Measurements from ENCODE around the gene DPH1. TPM values are rescaled to one million over a fixed set of nuclear protein-coding genes. Genes with fewer than 3 reads are reported as not detected.

DPH1 gene
- total RNA-seq, 4 donors from 2014 or later: 29.9 to 35.6 (median 34.0) TPM

DNA sequence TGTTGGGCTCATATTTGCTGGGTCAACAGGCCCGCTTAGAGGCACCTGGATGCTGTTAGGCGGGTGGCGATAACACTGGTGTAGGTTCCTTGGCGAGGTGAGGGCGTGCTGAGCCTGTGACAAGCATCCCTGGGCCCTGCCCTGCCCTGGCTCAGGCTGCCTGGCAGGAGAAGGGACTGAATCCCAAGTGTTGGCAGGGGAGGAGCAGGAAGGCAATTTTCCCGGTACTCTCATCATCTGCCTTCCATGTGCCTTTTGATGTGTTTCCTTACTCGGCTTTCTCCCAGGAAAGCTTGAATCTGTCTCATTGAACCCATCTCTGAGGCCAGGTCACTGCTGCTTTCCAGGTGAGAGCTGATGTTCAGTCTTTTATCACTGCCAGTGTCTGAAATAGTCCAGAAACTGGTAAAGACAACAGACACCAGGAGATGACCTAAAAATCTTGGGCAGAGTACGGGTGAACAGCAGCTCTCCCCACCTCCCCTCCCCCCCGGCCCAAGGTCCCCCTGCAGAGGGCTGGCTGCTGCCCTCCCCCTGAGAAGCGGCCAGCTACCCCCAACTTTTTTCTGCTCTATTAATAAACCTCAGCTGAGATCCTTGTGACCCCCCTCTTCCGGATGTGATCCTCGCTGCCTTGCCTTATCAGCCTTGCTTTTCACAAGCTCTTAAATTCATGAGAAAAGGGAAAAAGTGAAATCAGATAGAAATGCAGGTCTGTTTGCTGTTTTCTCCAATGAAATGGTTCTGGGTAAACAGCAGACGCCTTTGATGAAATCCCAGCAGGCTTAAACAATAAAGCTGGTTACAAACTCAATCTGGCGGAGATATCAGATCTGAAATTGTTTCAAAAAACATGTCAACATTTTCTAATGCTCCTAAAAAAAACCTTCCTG lies 33.8 kb upstream of the DPH1 start:
- Histone ChIP-seq H3K36me3 (no peaks in the 10 kb centered on the region), H3K27me3 (peaks cover 5% of the 10 kb centered on the region), H3K9me3 (no peaks in the 10 kb centered on the region), H3K4me1 (peaks cover 0 to 39% (median 17%) of the 10 kb centered on the region in 3 donors), H3K27ac (no peak overlapping the region), H3K4me3 (no peak overlapping the region)
- no peak for ATAC-seq
- TF ChIP-seq, protein P1, sequence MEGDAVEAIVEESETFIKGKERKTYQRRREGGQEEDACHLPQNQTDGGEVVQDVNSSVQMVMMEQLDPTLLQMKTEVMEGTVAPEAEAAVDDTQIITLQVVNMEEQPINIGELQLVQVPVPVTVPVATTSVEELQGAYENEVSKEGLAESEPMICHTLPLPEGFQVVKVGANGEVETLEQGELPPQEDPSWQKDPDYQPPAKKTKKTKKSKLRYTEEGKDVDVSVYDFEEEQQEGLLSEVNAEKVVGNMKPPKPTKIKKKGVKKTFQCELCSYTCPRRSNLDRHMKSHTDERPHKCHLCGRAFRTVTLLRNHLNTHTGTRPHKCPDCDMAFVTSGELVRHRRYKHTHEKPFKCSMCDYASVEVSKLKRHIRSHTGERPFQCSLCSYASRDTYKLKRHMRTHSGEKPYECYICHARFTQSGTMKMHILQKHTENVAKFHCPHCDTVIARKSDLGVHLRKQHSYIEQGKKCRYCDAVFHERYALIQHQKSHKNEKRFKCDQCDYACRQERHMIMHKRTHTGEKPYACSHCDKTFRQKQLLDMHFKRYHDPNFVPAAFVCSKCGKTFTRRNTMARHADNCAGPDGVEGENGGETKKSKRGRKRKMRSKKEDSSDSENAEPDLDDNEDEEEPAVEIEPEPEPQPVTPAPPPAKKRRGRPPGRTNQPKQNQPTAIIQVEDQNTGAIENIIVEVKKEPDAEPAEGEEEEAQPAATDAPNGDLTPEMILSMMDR (IDR thresholded peaks at IDR 0.05): no peak
- no peak for TF ChIP-seq POLR2A (IDR thresholded peaks at IDR 0.05)
- TF ChIP-seq EP300 (IDR thresholded peaks at IDR 0.05): no peak
- TF ChIP-seq POLR2AphosphoS5 (IDR thresholded peaks at IDR 0.05): no peak
- 75 to 81% methylated on average over 4 to 6 of the region's 14 CpGs for WGBS, 2 donors (ENCODE audit: low coverage in 1 of 2)

DNA sequence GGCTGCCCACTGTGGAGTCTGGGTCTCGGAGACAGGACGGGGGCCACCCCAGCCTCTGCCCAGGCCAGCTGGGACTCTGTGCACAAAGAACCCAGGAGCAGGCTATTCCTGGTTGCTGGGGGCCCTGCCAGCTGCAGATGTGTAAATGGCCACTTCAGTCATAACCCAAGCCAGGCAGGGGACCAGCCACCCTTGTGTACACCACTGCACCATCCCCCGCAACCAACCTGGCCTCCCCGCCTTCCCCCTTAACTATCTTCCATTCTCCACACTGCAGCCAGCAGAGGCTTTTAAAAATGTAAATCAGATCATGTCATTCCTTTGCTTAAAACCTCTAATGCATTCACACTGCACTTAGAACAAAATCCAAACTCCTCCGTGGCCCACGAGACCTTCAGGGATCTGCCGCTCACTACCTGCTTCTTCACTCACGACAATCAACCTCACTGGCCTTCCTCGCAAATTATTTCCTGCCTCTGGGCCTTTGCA lies 33.1 kb upstream of the DPH1 start:
- peaks cover 5% of the 10 kb centered on the region for H3K27me3 ChIP-seq
- no peaks in the 10 kb centered on the region for H3K36me3 ChIP-seq
- peaks cover 0 to 39% (median 17%) of the 10 kb centered on the region in 3 donors for H3K4me1 ChIP-seq
- 93 to 96% methylated on average over 6 to 9 of the region's 9 CpGs for WGBS, 2 donors (ENCODE audit: low coverage in 1 of 2)
- ATAC-seq: no peak
- H3K9me3 ChIP-seq: no peaks in the 10 kb centered on the region
- no peak overlapping the region for H3K27ac ChIP-seq
- no peak for TF ChIP-seq POLR2A (IDR thresholded peaks at IDR 0.05)
- TF ChIP-seq EP300 (IDR thresholded peaks at IDR 0.05): no peak
- TF ChIP-seq, protein P1 (IDR thresholded peaks at IDR 0.05): no peak
- TF ChIP-seq POLR2AphosphoS5 (IDR thresholded peaks at IDR 0.05): no peak
- no peak overlapping the region for H3K4me3 ChIP-seq

DNA sequence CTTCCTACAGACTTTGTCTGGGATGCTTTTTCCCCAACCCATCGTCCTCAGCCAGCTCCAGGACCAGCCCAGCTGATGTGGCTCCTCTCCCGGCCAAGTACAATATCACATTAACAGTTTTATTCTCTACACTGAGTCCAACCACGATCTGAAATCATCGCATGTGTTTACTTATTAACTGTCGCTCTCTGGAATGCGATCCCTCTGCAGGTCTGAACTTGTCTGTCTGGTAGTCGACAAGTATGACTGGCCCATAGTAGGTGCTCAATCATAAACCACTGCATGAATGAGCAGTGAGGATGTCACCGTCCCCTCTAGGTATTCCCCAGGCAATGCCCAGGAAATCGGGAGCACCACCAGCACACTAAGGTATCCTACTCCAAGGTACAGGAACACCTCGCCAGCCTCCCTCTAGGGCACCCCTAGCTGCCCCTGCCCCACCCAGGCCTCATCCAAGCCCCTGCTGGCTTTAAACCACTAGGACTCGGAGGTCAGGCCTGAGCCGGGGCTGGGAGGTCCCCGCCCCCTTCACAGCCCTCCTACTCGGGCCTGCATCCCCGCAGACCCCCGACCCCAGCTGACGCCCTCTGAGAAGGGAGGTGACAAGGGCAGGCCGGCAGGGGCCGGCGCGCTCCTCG lies 32.5 kb upstream of the DPH1 start:
- 39 to 58% methylated on average over 6 of the region's 22 CpGs for WGBS, 2 donors (ENCODE audit: low coverage in 1 of 2)
- peak overlapping the region in 3 of 4 donors; percentile 79 to 86 (median 85) for H3K27ac ChIP-seq
- no peak for ATAC-seq

DNA sequence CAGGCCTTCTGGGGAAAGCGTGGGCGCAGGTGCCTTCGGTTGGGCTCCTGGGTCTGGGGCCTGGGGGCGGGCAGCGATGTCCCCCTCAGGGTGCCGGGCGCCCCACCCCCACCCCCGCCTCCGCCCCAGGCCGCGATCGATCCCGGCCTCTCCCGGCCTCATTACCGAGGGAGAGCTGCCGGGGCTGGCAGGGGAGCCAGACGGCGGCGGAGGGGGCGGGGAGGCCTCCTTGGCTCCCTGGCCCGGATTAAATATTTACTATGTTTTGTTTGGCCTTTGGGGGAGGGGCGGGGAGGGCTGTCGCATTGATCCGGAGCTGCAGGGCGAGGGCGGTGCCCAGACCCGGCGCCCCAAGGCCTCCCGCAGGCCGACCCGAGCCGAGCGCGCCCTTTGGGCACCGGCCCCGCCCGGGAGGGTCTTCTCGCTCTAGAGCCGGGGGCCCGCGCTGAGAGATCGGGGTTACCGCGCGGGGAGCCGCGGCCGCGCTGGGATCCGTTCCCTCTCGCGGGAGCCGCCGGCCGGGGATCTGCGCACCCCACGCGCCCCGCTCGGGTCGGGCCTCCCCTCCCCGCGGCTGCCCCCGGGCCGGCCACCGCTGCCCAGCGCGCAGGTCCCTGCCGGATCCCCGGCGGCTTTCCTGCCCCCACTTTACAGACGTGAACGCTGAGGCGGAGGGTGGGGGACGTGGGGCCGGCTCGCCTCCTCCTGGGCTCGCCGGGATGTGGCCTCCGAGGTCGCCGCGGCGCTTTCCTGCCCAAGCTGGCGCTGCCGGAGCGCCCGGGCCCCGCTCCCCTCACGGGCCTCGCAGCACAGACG lies 31.8 kb upstream of the DPH1 start:
- Histone ChIP-seq H3K9me3 (no peaks in the 10 kb centered on the region), H3K4me1 (peaks cover 0 to 39% (median 17%) of the 10 kb centered on the region in 3 donors), H3K27me3 (peaks cover 5% of the 10 kb centered on the region), H3K4me3 (peak overlapping the region; percentile 35 to 65), H3K36me3 (no peaks in the 10 kb centered on the region), H3K27ac (peak overlapping the region in 3 of 4 donors; percentile 79 to 86 (median 85))
- TF ChIP-seq POLR2AphosphoS5 (IDR thresholded peaks at IDR 0.05): no peak
- TF ChIP-seq, protein P1 (IDR thresholded peaks at IDR 0.05): no peak
- no peak for TF ChIP-seq EP300 (IDR thresholded peaks at IDR 0.05)
- TF ChIP-seq POLR2A (IDR thresholded peaks at IDR 0.05): no peak
- WGBS, 2 donors (ENCODE audit: low coverage in 1 of 2): no CpG with 5 or more reads among the region's 92 CpGs
- no peak for ATAC-seq

More for the DNA sequence above, 32.5 kb upstream of the DPH1 start:
- H3K9me3 ChIP-seq: no peaks in the 10 kb centered on the region
- peaks cover 5% of the 10 kb centered on the region for H3K27me3 ChIP-seq
- TF ChIP-seq POLR2AphosphoS5 (IDR thresholded peaks at IDR 0.05): no peak
- no peaks in the 10 kb centered on the region for H3K36me3 ChIP-seq
- H3K4me1 ChIP-seq: peaks cover 0 to 39% (median 17%) of the 10 kb centered on the region in 3 donors
- peak overlapping the region in 1 of 2 donors; percentile 65 for H3K4me3 ChIP-seq

Data from gastroesophageal sphincter (tissue), 4 donors.